SK-N-SH (cell line): Measurements from ENCODE around the gene HEATR3. TPM values are rescaled to one million over a fixed set of nuclear protein-coding genes. Genes with fewer than 3 reads are reported as not detected.

Experiments
- CTCF ChIA-PET: fragments of 300-600, 350-600 bp; formaldehyde crosslinking; extraction: SDS; loops from one replicate; lab custom pipeline; 2021; lab: Yijun Ruan, JAX
- POLR2A ChIA-PET: fragments of 350-600 bp; sonication (Branson Sonifier 250); formaldehyde crosslinking; extraction: SDS; loops from one replicate; lab custom pipeline; 2020; ENCODE audit warnings: antibody characterized with exemption, inconsistent platforms; lab: Yijun Ruan, JAX
- DNase-seq: peaks from one replicate; pipeline ENCODE4 v3.0.0; 2012
- H2AFZ ChIP-seq: fragments of 200-600 bp; sonication (generic); 2 replicates; pipeline ENCODE4 v1.8.1; 2016; ENCODE audit warnings: antibody characterized with exemption, mild to moderate bottlenecking, low read depth
- H3F3A ChIP-seq: fragments of 200-600 bp; sonication (generic); replicated peaks from 2 replicates; pipeline ENCODE3; 2016; ENCODE audit warnings: antibody characterized with exemption, mild to moderate bottlenecking; ENCODE audit not compliant: insufficient read depth
- H3K27ac ChIP-seq, 2 experiments: fragments of 200-500 bp in 1 of 2; fragments of 200-600 bp in 1 of 2; sonication (Bioruptor generic) in 1 of 2; sonication (generic), shearing (Covaris generic) in 1 of 2; 2 replicates each; pipeline versions ENCODE4 v1.5.1 to v1.6.1; 2014 to 2016; ENCODE audit warnings: low read depth in 2 of 2, inconsistent platforms in 1 of 2, low read length in 1 of 2, mild to moderate bottlenecking in 1 of 2, mixed read lengths in 1 of 2
- H3K27me3 ChIP-seq: fragments of 200-600 bp; sonication (generic), shearing (Covaris generic); 2 replicates; pipeline ENCODE4 v1.6.1; 2016; ENCODE audit warnings: mixed run types; ENCODE audit not compliant: insufficient read depth
- H3K36me3 ChIP-seq, 2 experiments: fragments of 200-500 bp in 1 of 2; fragments of 200-600 bp in 1 of 2; sonication (Bioruptor generic) in 1 of 2; sonication (generic) in 1 of 2; replicated peaks in 1 of 2; 2 replicates each; pipeline versions ENCODE3 to v1.5.1; 2014 to 2016; ENCODE audit warnings: low read length in 1 of 2, mild to moderate bottlenecking in 1 of 2; ENCODE audit not compliant: insufficient read depth in 2 of 2, control insufficient read depth in 1 of 2
- H3K4me1 ChIP-seq, 2 experiments: fragments of 200-500 bp in 1 of 2; fragments of 200-600 bp in 1 of 2; sonication (Bioruptor generic) in 1 of 2; sonication (generic), shearing (Covaris generic) in 1 of 2; 2 replicates each; pipeline versions ENCODE4 v1.5.1 to v1.6.1; 2014 to 2016; ENCODE audit warnings: low read depth in 1 of 2, low read length in 1 of 2, mixed run types in 1 of 2; ENCODE audit not compliant: insufficient read depth in 2 of 2, control insufficient read depth in 1 of 2
- H3K4me2 ChIP-seq: fragments of 200-600 bp; sonication (generic), shearing (Covaris generic); 2 replicates; pipeline ENCODE4 v1.6.1; 2017; ENCODE audit warnings: mixed run types
- H3K4me3 ChIP-seq, 2 experiments: fragments of 200-500 bp in 1 of 2; fragments of 200-600 bp in 1 of 2; sonication (Bioruptor generic) in 1 of 2; sonication (generic), shearing (Covaris generic) in 1 of 2; 2 replicates each; pipeline versions ENCODE4 v1.5.1 to v1.8.1; 2014 to 2016; ENCODE audit warnings: low read depth in 2 of 2, inconsistent platforms in 1 of 2, low read length in 1 of 2, mild to moderate bottlenecking in 1 of 2, mixed read lengths in 1 of 2, moderate library complexity in 1 of 2
- H3K79me2 ChIP-seq: fragments of 200-600 bp; sonication (generic); 2 replicates; pipeline ENCODE4 v1.8.1; 2017; ENCODE audit warnings: mild to moderate bottlenecking; ENCODE audit not compliant: insufficient read depth
- H3K9ac ChIP-seq: fragments of 200-600 bp; sonication (generic); 2 replicates; pipeline ENCODE4 v1.6.1; 2017; ENCODE audit warnings: mixed run types
- H3K9me2 ChIP-seq: fragments of 200-600 bp; sonication (generic); 2 replicates; pipeline ENCODE4 v1.6.1; 2017; ENCODE audit warnings: mixed run types
- H3K9me3 ChIP-seq: fragments of 200-600 bp; sonication (generic); 2 replicates; pipeline ENCODE4 v1.6.1; 2017; ENCODE audit warnings: mixed run types, mild to moderate bottlenecking, moderate library complexity
- H4K20me1 ChIP-seq: fragments of 200-600 bp; sonication (generic); 2 replicates; pipeline ENCODE4 v1.6.1; 2017; ENCODE audit warnings: mild to moderate bottlenecking, mixed run types; ENCODE audit not compliant: insufficient read depth
- CHD2 ChIP-seq: fragments of 150-350 bp; IDR thresholded peaks from 2 replicates; pipeline ENCODE4 v1.6.1; 2018; ENCODE audit warnings: low read length; ENCODE audit not compliant: partially characterized antibody
- EZH2phosphoT487 ChIP-seq: fragments of 200-600 bp; sonication (generic); IDR thresholded peaks from 2 replicates; pipeline ENCODE4 v1.6.1; 2017; ENCODE audit warnings: low read depth, mixed run types, mild to moderate bottlenecking, antibody characterized with exemption, moderate library complexity, borderline replicate concordance
- FOSL2 ChIP-seq: IDR thresholded peaks from 2 replicates; pipeline ENCODE4 v1.4.0; 2012; ENCODE audit warnings: low read depth, mild to moderate bottlenecking, moderate library complexity, borderline replicate concordance
- JUND ChIP-seq: IDR thresholded peaks from 2 replicates; pipeline ENCODE4 v1.4.0; 2012
- NFIC ChIP-seq: IDR thresholded peaks from 2 replicates; pipeline ENCODE4 v1.4.0; 2012; ENCODE audit warnings: borderline replicate concordance
- NRF1 ChIP-seq: IDR thresholded peaks from 2 replicates; pipeline ENCODE4 v1.6.1; 2012; ENCODE audit warnings: low read depth, mild to moderate bottlenecking, low read length
- RAD21 ChIP-seq: IDR thresholded peaks from 2 replicates; pipeline ENCODE4 v1.6.1; 2012; ENCODE audit warnings: mild to moderate bottlenecking, low read length
- RFX5 ChIP-seq: IDR thresholded peaks from 2 replicates; pipeline ENCODE4 v1.6.1; 2012; ENCODE audit warnings: mild to moderate bottlenecking, improper control_type of control experiment, low read length
- TAF1 ChIP-seq: IDR thresholded peaks from 2 replicates; pipeline ENCODE4 v1.6.1; 2012; ENCODE audit warnings: low read depth, mild to moderate bottlenecking, low read length, moderate library complexity, borderline replicate concordance
- TCF12 ChIP-seq: IDR thresholded peaks from 2 replicates; pipeline ENCODE4 v1.4.0; 2012
- TEAD4 ChIP-seq: IDR thresholded peaks from 2 replicates; pipeline ENCODE4 v1.4.0; 2012; ENCODE audit warnings: mild to moderate bottlenecking, borderline replicate concordance; ENCODE audit not compliant: insufficient read depth
- WGBS: methylation state at CpG from one replicate; pipeline ENCODE4 v1.1.6; 2017; ENCODE audit warnings: low lambda C conversion rate; 5-methylcytosine and 5-hydroxymethylcytosine counted together
- polyA plus RNA-seq, 3 experiments: library from polyadenylated mRNA; depleted of rRNA; stranded (reverse); fragments of >200 nt; gene quantifications; 2 replicates each; pipeline ENCODE4 v1.2.3, GENCODE V29; 2012
- TF ChIP-seq, protein P1 (sequence below): IDR thresholded peaks from 2 replicates; pipeline ENCODE4 v1.4.0; 2012; ENCODE audit warnings: low read depth, borderline replicate concordance
- TF ChIP-seq, protein P2 (sequence below): IDR thresholded peaks from 2 replicates; pipeline ENCODE4 v1.4.0; 2012; ENCODE audit warnings: low read depth
- TF ChIP-seq, protein P3 (sequence below): IDR thresholded peaks from 2 replicates; pipeline ENCODE4; 2012
- TF ChIP-seq, protein P4 (sequence below): fragments of 150-350 bp; IDR thresholded peaks from 2 replicates; pipeline ENCODE4 v1.6.1; 2017; ENCODE audit warnings: antibody characterized with exemption, low read length, low read depth, borderline replicate concordance
- TF ChIP-seq, protein P5 (sequence below): IDR thresholded peaks from 2 replicates; pipeline ENCODE4 v1.6.1; 2012; ENCODE audit warnings: mild to moderate bottlenecking, low read depth, low read length, moderate library complexity

Gene HEATR3
- polyA plus RNA-seq, 1 of the 3 experiments (the other 2 are of a cell fraction) = 10.1 TPM

DNA sequence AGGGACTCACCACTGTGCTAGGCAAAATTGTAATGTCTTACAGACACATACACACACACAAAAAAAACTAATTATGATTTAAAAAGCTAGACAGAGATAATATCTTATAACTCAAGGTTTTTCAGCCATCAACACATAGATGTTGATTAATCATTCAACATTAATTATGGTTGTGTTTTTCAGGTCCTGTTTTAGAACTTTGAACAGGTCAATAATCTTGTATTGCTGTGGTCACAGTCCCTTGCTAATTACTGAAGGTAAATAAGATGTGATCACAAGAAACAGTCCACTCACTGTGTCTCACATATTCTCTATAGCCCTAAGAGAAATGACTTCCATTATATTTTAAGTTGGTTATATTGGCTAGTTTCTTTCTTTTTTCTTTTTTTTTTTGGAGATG lies 54.9 kb downstream of the HEATR3 start (continued):
- TF ChIP-seq, protein P1, sequence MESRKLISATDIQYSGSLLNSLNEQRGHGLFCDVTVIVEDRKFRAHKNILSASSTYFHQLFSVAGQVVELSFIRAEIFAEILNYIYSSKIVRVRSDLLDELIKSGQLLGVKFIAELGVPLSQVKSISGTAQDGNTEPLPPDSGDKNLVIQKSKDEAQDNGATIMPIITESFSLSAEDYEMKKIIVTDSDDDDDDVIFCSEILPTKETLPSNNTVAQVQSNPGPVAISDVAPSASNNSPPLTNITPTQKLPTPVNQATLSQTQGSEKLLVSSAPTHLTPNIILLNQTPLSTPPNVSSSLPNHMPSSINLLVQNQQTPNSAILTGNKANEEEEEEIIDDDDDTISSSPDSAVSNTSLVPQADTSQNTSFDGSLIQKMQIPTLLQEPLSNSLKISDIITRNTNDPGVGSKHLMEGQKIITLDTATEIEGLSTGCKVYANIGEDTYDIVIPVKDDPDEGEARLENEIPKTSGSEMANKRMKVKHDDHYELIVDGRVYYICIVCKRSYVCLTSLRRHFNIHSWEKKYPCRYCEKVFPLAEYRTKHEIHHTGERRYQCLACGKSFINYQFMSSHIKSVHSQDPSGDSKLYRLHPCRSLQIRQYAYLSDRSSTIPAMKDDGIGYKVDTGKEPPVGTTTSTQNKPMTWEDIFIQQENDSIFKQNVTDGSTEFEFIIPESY = no peak
- TF ChIP-seq, all 33 proteins: peak for 0

DNA sequence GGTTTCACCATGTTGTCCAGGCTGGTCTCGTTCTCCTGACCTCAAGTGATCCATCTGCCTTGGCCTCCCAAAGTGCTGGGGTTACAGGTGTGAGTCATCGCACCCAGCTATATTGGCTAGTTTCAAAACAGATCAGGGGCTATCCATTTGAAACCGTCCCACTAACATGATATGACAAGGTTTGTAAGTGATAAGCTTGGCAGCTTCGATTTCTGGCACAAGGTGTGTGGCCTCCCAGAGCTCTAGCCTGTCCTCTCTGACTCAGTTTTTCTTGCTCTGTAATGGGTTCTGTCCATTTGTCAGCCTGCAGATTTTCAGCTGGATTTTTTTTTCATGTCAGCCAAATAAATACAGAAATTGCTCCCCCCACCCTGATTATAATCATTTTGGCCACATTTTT lies 55.5 kb downstream of the HEATR3 start:
- TF ChIP-seq, protein P2, sequence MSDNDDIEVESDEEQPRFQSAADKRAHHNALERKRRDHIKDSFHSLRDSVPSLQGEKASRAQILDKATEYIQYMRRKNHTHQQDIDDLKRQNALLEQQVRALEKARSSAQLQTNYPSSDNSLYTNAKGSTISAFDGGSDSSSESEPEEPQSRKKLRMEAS = no peak
- TF ChIP-seq, protein P3, sequence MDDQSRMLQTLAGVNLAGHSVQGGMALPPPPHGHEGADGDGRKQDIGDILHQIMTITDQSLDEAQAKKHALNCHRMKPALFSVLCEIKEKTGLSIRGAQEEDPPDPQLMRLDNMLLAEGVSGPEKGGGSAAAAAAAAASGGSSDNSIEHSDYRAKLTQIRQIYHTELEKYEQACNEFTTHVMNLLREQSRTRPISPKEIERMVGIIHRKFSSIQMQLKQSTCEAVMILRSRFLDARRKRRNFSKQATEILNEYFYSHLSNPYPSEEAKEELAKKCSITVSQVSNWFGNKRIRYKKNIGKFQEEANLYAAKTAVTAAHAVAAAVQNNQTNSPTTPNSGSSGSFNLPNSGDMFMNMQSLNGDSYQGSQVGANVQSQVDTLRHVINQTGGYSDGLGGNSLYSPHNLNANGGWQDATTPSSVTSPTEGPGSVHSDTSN = no peak
- no peak for TF ChIP-seq EZH2phosphoT487
- no peak for TF ChIP-seq TEAD4
- TF ChIP-seq JUND = no peak
- no peak for TF ChIP-seq RFX5
- TF ChIP-seq, protein P4, sequence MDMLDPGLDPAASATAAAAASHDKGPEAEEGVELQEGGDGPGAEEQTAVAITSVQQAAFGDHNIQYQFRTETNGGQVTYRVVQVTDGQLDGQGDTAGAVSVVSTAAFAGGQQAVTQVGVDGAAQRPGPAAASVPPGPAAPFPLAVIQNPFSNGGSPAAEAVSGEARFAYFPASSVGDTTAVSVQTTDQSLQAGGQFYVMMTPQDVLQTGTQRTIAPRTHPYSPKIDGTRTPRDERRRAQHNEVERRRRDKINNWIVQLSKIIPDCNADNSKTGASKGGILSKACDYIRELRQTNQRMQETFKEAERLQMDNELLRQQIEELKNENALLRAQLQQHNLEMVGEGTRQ = no peak
- TF ChIP-seq, all 33 proteins: peak for 0
- H4K20me1 ChIP-seq = no peaks in the 10 kb centered on the region
- WGBS = 32% methylated on average over 3 of the region's 4 CpGs
- no peaks in the 10 kb centered on the region for H3K9me3 ChIP-seq
- no peak for DNase-seq
- H3K27me3 ChIP-seq = no peaks in the 10 kb centered on the region
- H3K36me3 ChIP-seq = no peaks in the 10 kb centered on the region
- no peak overlapping the region for H3K9ac ChIP-seq
- no peak overlapping the region for H3K27ac ChIP-seq
- H3K4me1 ChIP-seq = no peaks in the 10 kb centered on the region
- ChIA-PET POLR2A (no interaction called here), CTCF (interaction anchor here (1.8 kb wide), 1 partner anchor 54 kb away, joined by 5 read pairs; no protein-coding TSS in a partner anchor)
- H3F3A ChIP-seq = no peaks in the 10 kb centered on the region
- H3K9me2 ChIP-seq = no peaks in the 10 kb centered on the region
- no peaks in the 10 kb centered on the region for H3K79me2 ChIP-seq
- no peak overlapping the region for H3K4me3 ChIP-seq
- no peak overlapping the region for H3K4me2 ChIP-seq
- H2AFZ ChIP-seq = no peak overlapping the region

DNA sequence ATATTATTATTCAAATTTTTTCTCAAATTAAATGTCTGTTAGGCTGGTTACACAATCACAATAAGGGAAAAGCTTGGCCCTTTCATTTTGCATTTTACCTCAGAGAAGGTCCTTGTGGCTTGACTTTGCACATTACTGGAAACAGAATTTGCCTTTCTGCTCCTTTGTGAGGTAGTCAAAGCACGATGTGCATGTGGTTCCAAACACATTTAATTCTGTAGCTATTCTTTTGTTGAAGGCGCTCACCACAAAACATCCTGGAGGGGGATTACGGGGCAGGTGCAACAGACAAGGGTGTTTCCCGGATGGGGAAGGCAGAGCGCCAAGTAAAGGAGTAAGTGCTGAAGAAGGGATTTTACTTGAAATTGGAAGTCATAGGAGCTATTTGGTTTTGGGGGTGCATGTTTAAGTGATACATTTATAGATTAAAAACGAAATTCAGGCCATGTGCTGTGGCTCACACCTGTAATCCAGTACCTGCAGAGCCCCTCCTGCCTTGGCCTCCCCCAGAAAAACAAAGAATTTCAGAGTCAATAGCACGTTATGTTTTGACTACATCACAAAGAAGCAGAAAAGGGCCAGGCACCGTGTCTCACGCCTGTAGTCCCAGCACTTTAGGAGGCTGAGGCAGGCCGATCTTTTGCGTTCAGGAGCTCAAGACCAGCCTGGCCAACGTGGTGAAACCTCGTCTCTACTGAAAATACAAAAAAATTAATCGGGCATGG lies 56.1 kb downstream of the HEATR3 start:
- H3K4me2 ChIP-seq = no peak overlapping the region
- no peaks in the 10 kb centered on the region for H3K9me3 ChIP-seq
- WGBS = 75% methylated on average over 14 of the region's 14 CpGs
- H3K36me3 ChIP-seq = no peaks in the 10 kb centered on the region
- no peaks in the 10 kb centered on the region for H4K20me1 ChIP-seq
- no peaks in the 10 kb centered on the region for H3F3A ChIP-seq
- no peak overlapping the region for H3K9ac ChIP-seq
- no peak overlapping the region for H3K27ac ChIP-seq
- H3K4me3 ChIP-seq = no peak overlapping the region
- H3K27me3 ChIP-seq = no peaks in the 10 kb centered on the region
- no peaks in the 10 kb centered on the region for H3K4me1 ChIP-seq
- H3K79me2 ChIP-seq = no peaks in the 10 kb centered on the region
- CTCF ChIA-PET = interaction anchor here (1.8 kb wide), 1 partner anchor 54 kb away, joined by 5 read pairs; no protein-coding TSS in a partner anchor
- DNase-seq = no peak
- TF ChIP-seq RAD21 = no peak
- TF ChIP-seq, protein P5, sequence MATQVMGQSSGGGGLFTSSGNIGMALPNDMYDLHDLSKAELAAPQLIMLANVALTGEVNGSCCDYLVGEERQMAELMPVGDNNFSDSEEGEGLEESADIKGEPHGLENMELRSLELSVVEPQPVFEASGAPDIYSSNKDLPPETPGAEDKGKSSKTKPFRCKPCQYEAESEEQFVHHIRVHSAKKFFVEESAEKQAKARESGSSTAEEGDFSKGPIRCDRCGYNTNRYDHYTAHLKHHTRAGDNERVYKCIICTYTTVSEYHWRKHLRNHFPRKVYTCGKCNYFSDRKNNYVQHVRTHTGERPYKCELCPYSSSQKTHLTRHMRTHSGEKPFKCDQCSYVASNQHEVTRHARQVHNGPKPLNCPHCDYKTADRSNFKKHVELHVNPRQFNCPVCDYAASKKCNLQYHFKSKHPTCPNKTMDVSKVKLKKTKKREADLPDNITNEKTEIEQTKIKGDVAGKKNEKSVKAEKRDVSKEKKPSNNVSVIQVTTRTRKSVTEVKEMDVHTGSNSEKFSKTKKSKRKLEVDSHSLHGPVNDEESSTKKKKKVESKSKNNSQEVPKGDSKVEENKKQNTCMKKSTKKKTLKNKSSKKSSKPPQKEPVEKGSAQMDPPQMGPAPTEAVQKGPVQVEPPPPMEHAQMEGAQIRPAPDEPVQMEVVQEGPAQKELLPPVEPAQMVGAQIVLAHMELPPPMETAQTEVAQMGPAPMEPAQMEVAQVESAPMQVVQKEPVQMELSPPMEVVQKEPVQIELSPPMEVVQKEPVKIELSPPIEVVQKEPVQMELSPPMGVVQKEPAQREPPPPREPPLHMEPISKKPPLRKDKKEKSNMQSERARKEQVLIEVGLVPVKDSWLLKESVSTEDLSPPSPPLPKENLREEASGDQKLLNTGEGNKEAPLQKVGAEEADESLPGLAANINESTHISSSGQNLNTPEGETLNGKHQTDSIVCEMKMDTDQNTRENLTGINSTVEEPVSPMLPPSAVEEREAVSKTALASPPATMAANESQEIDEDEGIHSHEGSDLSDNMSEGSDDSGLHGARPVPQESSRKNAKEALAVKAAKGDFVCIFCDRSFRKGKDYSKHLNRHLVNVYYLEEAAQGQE = no peak
- TF ChIP-seq TCF12 = no peak
- no peak for TF ChIP-seq NFIC
- TF ChIP-seq, protein P2 = no peak
- no peak for TF ChIP-seq NRF1
- TF ChIP-seq EZH2phosphoT487 = no peak
- TF ChIP-seq TAF1 = no peak
- TF ChIP-seq JUND = no peak
- TF ChIP-seq FOSL2 = no peak
- TF ChIP-seq CHD2 = no peak
- TF ChIP-seq, all 33 proteins: peak for 0
- POLR2A ChIA-PET = no interaction called here
- Histone ChIP-seq H3K9me2 (no peaks in the 10 kb centered on the region), H2AFZ (no peak overlapping the region)
